ENCODE measurements around the gene MPL.
A peak's percentile ranks its signal among the peaks of the same experiment; 100 is the strongest.

The MPL gene

DNA sequence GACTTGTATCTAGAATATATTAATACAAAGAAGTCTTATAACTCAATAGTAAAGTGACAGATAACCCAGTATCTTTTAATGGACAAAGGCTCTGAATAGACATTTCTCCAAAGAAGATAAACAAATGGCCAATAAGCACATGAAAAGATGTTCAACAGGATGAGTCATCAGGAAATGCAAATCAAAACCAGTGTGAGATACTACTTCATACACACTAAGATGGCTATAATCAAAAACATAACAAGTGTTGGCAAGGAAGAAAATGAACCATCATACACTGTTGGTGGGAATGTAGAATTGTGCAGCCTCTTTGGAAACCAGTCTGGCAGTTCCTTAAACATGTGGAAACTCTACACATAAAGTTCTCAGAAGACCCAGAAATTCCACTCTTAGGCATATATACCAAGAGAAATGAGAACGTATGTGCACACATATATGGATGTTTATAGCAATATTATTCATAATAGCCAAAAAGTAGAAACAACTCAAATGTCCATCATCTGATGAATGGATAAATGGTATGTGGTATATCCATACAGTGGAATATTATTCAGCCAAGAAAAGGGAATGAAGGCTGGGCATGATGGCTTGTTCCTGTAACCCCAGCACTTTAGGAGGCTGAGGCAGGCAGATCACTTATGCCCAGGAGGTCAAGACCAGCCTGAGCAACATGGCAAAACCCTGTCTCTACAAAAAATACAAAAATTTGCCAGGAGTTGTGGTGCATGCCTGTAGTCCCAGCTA, 9.9 kb upstream of the MPL start:
- no peak for DNase-seq

DNA sequence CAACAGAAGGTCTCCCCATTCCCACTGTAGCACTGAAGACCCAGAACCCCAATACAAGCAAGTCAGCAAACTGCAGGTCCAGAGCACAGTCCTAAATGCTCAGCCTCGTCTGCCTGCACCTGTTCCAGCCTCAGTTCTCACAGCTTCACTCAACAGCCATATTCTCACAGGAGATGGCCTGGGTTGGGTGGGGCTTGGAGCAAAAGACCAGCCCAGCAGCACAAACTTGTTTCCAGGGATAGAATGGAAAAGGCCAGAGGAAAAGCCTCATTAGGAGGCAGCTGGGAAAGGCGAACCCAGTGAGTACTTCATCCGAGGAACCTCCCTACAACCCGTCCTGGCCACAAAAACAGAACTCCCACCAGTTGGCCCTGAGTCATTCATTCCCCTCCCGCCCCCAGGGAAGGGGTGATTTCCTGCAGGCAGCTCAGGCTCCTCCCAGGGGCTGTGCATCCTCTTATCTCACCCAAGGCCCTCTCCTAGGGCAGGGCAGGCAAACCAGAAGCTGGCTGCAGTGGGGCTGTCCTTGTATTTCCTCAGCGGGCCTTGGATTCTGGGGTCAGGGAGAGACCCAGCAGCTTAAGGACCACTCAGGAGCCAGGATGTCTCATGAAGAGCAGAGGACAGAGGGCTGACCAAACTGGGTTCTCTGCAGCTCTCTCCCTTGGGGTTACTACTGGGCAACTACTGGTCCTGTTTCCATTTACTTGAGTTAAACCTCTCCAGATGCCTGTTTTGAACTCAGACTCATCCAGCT, 7.4 kb upstream of the MPL start:
- DNase-seq, result no peak

DNA sequence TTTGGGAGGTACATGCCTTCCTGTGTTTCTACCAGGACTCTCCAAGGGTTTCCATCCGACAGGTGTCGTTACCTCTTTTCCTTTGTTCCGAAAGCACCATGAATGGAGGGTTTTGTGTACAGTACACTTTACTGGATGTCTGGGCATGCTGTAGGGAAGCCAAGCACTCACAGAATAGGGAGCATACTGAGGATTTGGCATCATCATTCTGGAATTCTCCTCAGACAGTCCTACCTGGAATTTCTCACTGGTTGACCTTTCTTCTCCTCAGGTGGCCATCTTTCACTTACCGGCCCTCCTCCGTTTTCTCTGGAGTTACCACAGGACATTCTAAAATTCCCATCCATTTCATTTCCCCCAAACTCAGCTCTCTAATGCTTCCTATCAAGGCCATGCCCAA, 5.9 kb upstream of the MPL start:
- DNase-seq, result no peak

DNA sequence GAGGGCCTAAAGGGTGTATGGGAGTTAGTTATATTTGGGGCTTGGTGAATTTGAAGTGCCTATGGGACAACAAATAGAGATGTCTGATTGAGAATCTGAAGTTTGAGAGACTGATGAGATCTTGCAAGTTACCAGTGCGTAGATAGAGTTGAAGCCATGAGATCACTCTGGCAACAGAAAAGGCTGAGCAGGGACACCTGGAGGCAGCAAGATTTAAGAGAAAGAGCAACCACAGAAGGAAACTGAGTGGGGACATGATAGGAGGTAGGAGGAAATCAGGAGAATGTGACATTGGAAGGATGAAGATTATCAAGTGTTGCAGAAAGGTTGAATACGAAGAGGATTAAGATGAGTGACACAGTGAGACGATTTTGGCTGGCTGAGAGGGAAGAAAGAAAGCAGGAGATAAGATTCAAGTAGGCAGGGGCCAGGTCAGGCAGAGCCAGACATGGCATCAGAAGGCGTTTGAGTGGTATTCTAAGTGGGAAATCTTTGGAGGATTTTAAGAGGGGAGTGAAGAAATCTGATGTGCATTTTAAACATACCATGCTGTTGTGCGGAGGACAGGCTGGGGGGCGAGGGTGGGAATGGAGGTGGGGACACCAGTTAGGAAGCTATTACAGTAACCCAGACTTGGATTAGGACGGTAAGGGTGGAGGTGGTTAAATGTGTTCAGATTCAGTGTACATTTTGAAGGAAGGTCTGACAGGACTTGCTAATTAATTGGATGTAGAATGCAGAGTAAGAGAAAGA, 3.0 kb upstream of the MPL start:
- no peak for DNase-seq

DNA sequence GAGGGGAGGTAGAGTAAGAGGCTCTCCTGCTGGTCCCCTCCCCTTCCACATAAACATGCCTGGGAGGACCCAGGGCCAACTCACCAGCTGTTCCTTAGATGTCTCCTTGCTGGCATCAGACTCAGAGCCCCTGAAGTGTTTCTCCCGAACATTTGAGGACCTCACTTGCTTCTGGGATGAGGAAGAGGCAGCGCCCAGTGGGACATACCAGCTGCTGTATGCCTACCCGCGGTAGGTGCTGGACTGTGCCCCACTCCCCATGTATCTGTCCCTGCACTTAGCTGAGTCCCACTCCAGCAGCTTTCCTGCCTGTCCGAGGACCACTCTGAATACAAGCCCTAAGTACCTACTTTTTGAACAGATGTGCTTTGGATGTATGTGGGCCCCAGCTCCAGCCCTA, 383 bp downstream of the MPL start:
- DNase-seq, result no peak

DNA sequence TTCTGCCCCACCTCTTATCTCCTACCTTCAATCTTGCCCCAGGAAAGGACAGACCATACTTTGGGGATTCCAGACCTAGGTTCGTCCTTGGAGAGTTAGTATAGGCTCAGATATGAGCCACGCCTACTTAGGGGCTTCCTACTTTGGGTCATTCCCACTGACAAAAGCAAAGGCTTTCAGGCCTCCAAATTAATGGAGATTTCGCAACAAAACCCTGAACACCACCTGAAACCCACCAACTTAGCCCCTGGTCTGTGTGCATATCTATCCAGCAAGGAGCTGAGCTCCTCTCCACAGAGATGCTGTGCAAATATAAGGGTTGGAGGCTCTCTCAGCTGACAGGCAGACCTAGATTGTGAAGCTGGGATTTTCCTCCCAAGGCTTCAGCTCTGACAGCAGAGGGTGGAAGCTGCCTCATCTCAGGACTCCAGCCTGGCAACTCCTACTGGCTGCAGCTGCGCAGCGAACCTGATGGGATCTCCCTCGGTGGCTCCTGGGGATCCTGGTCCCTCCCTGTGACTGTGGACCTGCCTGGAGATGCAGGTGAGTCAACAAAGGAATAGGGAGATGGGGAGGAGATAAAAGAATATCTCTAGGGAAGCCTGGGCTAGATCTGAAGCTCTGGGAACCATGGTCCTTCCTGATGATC, 2.1 kb downstream of the MPL start:
- DNase-seq, result no peak

DNA sequence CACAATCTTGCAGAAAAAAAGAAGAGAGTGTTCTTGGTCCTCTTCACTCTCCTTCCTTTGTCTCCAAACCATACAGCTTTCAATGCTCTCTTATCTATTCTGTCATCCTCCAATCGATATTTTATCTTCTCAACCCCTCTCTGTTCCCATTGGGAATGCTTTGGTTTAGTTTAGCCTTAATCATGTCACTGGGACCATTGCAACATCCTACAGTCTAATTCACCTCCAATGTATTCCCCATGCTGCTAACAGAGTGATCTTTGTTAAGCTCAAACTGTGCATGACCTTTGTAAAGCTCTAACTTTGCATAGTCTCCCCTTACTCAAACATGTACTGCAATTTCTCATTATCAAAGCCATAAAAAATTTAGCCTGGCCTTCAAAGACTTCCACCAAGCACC, 2.9 kb downstream of the MPL start:
- no peak for DNase-seq

DNA sequence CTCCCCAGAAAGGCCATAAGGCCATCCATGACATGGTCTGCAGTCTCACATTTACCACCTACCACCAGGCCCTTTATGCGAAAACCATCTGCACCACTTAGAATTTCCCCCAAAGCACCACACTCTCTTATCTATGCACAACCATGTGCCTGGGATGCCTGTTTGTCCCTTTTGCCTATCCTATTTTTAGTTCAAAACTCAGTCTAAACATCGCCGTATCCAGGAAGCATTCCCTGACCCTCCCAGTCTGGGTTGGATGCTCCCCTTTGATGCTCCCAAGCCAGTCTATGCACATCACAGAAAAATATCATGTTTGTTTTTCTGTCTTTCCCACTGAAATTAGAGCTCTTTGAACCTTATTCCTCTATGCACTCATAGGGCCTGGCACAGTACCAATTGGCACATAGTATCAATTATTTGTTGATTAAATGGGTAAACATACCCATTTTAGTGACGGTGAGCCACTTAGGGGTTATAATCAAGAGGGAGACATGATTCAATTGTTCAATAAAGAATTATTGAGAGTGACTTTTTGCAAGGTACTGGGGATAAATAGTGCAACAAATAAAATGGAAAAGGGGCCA, 6.7 kb downstream of the MPL start:
- no peak for DNase-seq

DNA sequence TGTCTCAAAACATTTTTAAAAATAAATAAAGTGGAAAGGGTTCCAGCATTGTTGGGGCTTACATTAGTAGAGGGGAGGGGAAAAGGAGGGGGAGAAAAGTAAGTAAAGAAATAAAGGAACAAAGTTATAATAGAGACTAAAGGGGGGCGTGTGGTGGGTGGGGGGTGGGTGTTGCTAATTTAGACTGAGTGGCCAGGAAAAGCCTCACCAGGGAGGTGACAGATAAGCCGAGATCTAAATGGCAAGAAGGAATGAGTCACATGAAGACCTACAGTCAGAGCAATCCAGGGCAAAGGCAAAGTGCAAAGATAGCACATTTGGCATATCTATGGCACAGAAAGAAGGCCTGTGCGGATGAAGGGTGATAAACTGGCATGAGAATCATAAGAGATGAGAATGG, 7.5 kb downstream of the MPL start:
- DNase-seq, result no peak

DNA sequence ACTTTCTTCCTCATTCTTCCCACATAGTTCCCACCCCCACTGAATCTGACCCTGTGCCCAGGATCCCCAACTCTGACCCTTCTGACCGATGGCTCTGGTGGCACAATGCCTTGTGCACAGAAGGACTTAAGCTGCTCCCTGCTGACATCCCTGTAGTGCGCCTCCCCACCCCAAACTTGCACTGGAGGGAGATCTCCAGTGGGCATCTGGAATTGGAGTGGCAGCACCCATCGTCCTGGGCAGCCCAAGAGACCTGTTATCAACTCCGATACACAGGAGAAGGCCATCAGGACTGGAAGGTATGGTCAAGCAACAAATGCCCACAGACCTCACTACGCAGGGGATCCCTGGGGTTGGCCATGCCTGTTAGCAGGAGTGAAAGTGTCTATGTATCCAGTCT, 9.0 kb downstream of the MPL start:
- no peak for DNase-seq

DNA sequence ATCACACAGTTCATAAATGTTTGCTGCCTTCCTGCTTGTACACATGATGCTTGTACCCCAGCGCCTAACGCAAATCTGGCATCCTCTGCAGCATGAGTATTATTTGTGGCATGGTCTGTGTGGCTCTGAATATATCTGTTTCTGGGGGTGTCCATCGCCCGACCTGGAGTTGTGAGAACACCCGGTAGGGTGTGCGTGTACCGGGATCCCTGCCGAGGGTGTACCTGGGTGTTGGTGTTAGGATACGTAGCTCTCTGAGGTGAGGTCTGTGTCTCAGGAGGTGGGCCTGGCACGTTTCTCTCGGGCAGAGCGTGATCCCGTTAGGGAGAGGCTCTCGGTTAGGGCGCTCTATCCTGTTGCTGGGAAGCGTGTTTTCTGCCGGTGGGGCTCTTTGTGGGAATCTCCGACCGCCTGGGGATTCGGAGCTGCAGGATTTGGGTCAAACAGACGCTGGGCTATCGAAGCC, 10.8 kb downstream of the MPL start:
- DNase-seq, result no peak

DNA sequence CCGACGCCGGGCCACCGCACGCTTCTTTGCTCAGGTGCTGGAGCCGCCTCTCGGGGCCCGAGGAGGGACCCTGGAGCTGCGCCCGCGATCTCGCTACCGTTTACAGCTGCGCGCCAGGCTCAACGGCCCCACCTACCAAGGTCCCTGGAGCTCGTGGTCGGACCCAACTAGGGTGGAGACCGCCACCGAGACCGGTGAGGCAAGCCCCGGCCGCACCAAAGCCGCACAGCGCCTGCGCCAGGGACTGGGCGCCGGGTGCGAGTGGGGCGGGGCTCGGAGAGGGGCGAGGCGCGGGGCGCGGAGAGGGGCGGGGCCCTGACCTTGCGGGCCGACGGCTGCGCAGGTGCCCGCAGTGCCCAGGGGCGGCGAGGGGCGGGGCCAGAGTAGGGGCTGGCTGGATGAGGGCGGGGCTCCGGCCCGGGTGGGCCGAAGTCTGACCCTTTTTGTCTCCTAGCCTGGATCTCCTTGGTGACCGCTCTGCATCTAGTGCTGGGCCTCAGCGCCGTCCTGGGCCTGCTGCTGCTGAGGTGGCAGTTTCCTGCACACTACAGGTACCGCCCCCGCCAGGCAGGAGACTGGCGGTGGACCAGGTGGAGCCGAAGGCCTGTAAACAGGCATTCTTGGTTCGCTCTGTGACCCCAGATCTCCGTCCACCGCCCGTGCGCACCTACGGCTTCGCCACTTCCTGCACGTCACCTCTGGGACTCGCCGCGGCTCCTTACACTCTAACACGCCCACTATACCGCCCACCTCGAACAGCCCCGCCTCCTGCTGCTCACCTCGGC, 11.4 kb downstream of the MPL start:
- peak; percentile 93 for DNase-seq

DNA sequence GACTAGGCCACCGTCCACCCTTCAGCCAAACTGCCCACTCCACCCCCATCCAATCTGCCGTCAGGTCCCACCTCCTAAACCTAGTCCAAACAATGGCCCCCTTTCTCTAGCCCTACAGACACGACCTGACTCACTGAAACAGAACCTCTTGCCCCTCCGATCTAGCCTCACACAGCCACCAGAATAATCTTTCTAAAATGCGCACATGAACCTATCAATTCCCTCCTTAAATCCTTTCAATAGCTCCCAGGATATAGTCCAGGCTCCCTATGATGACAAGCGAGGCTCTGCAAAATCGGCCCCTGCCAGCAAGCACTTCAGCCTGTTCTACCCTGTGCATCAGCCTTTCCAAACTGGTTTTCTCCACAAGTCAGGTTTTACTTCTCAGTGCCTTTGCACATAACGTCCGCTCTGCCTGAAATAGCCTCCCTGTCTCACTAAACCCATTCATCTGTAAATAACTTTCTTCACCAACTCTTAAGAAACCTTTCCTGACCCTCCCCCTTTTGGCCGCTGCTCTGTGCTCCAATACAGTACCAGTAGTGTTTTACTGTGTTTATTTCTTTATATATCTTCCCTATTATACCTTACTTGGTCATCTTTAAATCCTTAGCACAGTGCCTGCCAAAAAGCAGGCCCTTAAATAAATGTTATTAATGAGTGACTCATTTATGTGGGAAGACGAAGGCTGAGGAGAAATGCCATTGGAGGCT, 12.1 kb downstream of the MPL start:
- DNase-seq, result no peak

DNA sequence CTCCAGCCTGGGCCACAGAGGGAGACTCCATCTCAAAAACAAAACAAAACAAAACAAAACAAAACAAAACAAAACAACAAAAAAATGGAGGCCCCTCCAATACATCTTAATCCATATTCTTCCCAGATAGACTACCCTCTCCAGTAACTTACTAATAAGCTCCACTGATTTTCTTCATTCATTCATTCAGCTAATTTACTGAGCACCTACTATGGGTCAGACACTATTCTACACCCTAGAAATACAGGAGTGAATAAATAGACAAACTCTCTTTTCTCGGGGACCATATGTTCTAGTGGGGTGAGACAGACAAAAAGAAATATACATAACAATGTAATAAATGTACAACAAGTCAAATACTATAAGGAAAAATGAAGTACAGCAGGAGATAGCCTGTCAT, 13.4 kb downstream of the MPL start:
- DNase-seq, result no peak

DNA sequence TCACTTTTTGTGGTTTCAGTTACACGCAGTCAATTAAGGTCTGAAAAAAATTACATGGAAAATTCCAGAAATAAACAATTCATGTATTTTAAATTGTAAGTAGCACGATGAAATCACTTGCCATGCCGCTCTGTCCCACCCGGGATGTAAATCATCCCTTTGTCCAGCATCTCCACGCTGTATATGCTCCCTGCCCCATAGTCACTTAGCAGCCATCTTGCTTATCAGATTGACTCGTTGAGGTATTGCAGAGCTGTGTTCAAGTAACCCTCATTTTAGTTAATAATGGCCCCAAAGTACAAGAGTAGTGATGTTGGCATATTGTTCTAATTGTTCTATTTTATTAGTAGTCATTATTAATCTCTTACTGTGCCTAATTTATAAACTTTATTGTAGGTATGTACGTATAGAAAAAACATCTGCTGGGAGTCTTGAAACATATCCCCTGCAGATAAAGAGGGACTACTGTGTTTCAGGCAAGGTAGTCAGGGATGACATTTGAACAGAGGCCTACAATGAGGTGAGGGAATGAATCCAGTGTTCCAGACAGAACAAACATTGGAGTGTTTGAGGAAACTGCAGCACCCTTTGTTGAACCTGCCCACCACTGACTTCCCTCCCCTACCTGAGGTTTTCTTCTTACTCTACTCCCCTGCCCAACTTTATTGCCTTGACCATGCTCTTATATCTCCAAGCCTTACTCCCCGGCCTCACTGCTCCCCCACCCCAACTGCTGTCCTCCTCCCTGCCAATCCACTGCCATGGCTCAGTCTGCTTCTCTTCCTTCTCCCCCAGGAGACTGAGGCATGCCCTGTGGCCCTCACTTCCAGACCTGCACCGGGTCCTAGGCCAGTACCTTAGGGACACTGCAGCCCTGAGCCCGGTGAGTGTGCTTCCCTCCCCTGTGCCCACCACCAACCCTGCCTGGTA, 14.1 kb downstream of the MPL start:
- DNase-seq, result no peak

DNA sequence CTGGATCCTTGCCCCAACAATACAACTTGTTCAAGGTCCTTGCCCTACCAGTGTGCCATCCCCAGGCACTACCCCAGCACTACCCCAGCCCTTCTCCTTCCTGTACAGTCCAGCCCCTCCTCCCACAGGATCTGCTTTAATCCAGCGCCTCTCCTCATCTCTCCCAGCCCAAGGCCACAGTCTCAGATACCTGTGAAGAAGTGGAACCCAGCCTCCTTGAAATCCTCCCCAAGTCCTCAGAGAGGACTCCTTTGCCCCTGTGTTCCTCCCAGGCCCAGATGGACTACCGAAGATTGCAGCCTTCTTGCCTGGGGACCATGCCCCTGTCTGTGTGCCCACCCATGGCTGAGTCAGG, 14.7 kb downstream of the MPL start:
- no peak for DNase-seq

DNA sequence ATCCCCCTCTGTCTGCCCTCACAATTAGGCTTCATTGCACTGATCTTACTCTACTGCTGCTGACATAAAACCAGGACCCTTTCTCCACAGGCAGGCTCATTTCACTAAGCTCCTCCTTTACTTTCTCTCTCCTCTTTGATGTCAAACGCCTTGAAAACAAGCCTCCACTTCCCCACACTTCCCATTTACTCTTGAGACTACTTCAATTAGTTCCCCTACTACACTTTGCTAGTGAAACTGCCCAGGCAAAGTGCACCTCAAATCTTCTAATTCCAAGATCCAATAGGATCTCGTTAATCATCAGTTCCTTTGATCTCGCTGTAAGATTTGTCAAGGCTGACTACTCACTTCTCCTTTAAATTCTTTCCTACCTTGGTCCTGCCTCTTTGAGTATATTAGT, 15.3 kb downstream of the MPL start:
- DNase-seq, result no peak

DNA sequence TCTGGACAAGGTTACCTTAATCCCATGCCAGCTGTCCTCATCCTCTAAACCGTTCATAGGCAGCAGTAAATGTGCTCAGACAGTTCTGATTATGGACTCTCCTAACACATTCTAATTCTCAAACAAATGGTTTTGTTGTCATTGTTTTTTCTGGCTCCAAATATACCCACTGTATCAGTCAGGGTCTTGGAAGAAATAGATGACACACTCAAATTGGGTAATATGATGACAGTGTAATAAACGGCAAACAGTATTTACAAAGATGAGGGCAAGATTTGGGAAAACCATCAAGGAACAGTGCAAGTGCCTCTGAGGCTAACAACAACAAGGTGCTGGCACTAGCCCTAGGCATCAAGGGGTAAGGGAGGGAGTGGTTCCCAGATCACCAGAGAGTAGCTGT, 16.9 kb downstream of the MPL start:
- DNase-seq, result no peak

DNA sequence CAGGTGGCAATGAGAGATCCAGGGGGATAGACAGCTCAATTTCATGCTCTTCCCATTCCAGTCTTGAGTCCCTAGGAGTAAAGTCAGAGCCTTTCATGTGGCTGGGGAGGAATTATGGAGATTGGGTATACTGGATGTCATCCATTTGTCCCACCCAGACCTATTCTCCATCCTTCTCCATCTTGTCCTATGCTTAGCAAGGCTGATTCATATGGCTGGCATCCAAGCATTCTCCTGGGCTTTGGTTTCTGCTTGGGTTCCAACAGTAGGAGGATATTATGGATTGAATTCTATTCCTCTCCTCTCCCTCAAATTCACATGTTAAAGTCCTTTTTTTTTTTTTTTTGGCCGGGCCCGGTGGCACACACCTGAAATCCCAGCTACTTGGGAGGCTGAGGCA, 17.3 kb downstream of the MPL start:
- DNase-seq, result no peak

DNA sequence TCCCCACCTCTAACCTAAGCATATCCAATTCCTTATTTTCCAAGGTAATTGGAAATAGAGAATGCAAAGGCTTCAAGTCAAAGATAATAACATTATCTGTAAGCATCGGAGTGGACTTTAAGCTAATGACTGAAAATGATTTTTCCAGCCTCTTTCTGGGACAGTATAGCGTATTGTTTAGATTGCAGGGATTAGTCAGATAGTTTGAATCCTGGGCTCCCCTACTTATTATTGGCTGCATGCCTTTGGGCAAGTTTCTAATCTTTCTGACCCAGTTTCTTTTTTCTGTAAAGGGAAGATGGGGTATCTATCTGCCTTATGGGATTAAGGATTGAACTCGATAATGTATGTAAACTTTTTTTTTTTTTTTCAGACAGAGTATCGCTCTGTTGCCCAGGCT, 19.6 kb downstream of the MPL start:
- DNase-seq, result no peak
